GM06990 (cell line): ENCODE measurements around the gene FNDC3B.

Source experiments
- DNase-seq: peaks from one replicate; pipeline ENCODE4 v3.0.0-alpha.2; 2011; ENCODE audit not compliant: insufficient read length; ENCODE audit errors: extremely low read depth
- H3K27me3 ChIP-seq: replicated peaks from 2 replicates; pipeline ENCODE4 v1.6.0; 2011; ENCODE audit warnings: low read length; ENCODE audit not compliant: control insufficient read depth, insufficient read depth
- H3K36me3 ChIP-seq: 2 replicates; pipeline ENCODE4 v1.5.1; 2011; ENCODE audit warnings: low read length; ENCODE audit not compliant: control insufficient read depth, insufficient read depth
- H3K4me3 ChIP-seq: replicated peaks from 2 replicates; pipeline ENCODE4 v1.5.1; 2011; ENCODE audit warnings: low read depth, mild to moderate bottlenecking, control low read depth, low read length
- CTCF ChIP-seq: IDR thresholded peaks from 2 replicates; pipeline ENCODE4 v1.5.1; 2011; ENCODE audit warnings: low read length, control low read depth, mild to moderate bottlenecking, inconsistent platforms; ENCODE audit not compliant: insufficient read depth, poor library complexity, severe bottlenecking

FNDC3B gene

GRCh38 chr3:172402090-172402489 lies 362.7 kb downstream of the FNDC3B start:
- no peak for TF ChIP-seq CTCF
- Histone ChIP-seq H3K36me3 (no peaks in the 10 kb centered on the region), H3K4me3 (no peak overlapping the region), H3K27me3 (no peaks in the 10 kb centered on the region)
- DNase-seq, result no peak

- TF ChIP-seq CTCF, result no peak
- Histone ChIP-seq H3K36me3 (no peaks in the 10 kb centered on the region), H3K27me3 (no peaks in the 10 kb centered on the region), H3K4me3 (no peak overlapping the region)
- DNase-seq, result no peak
Measured at GRCh38 chr3:172402892-172403643, 363.7 kb downstream of the FNDC3B start.

DNA sequence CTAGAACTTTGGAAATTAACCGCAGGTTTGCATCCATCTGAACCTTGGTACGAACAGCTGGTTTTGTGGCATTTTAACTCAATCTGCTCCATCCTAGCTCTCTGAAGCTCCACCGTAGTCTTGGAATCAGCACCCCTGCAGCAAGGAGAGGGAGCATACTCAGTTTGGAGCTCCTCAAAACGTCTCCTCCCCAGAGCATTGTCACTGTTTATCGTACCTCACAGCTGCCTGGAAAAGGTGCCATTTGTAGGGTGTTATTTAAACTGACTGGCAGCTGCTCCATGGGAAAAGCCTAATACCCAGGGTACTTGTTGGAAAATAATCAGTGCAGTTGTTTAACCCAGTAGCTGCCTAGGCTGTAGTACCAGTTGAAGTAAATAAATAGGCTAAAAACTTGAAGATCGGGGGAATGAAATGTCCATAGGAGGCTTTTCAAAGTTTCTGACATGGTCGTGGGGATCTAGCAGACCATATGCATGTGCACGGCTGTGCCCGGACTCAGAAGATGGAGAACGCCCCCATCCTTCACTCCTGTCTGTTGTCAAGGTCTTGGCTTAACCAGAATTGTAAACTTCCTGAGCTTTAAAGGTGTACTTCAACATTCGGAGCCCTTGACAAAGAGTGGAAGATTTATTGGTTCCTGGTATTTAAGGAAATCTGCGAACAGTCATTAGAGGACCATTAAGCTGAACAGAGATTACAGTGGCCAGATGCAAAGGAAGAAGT lies 365.0 kb downstream of the FNDC3B start:
- no peak for TF ChIP-seq CTCF
- no peak overlapping the region for H3K4me3 ChIP-seq
- DNase-seq, result no peak
- H3K36me3 ChIP-seq, result no peaks in the 10 kb centered on the region
- H3K27me3 ChIP-seq, result no peaks in the 10 kb centered on the region

DNA sequence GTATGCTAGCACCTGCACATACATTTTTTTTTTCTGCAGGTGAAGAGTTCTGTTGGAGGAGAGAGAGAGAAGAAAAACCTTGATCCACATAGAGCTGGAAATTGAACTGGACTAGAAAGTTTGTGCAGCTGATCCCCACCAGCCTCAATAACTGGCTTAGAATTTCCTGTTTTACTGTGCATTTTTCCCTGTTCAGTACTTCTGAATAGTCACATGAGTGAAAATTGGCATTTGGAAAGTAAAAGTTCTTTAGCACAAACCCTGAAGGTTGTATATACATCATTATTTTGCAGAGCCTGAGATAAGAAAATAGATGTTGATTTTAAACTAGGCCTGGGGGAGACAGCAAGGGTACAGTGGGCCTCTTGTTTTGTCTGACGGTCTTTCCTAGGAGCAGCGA lies 366.5 kb downstream of the FNDC3B start:
- no peak for TF ChIP-seq CTCF
- no peak for DNase-seq
- H3K27me3 ChIP-seq, result no peaks in the 10 kb centered on the region
- no peaks in the 10 kb centered on the region for H3K36me3 ChIP-seq
- no peak overlapping the region for H3K4me3 ChIP-seq

DNA sequence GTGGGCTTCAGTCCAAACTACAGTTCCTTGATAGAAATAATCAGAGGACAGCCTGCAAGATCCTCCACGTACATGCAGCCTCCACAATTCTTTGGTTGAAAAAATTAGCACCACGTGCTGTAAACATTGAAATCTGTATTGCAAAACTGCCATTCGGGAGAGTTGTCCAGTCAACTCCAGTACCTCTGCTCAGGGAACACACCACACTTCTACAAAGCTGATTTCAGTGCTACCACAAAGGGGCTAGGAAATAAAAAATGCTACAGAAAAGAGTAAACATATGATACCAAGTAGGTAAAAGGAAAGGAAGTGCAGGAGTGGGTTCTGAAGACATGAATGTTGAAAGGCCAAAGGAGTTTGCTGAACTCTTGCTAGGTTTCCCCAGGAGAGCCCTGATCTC lies 368.5 kb downstream of the FNDC3B start:
- no peak overlapping the region for H3K4me3 ChIP-seq
- no peak for TF ChIP-seq CTCF
- H3K27me3 ChIP-seq, result no peaks in the 10 kb centered on the region
- no peak for DNase-seq
- no peaks in the 10 kb centered on the region for H3K36me3 ChIP-seq
